Measurements from ENCODE around the gene TBCA. TPM values are rescaled to one million over a fixed set of nuclear protein-coding genes. Genes with fewer than 3 reads are reported as not detected.

The TBCA gene
- total RNA-seq, 4 donors from 2014 or later, result 44.7 to 178 (median 70.5) TPM

GRCh38 chr5:77669677-77670076 lies 106.5 kb downstream of the TBCA start:
- Histone ChIP-seq H3K9me3 (no peaks in the 10 kb centered on the region), H3K27me3 (no peaks in the 10 kb centered on the region), H3K36me3 (no peaks in the 10 kb centered on the region), H3K4me3 (no peak overlapping the region), H3K27ac (no peak overlapping the region), H3K4me1 (no peaks in the 10 kb centered on the region)
- TF ChIP-seq POLR2A (IDR thresholded peaks at IDR 0.05) (no peak), CTCF (IDR thresholded peaks at IDR 0.05) (no peak)
- DNase-seq, result no peak

GRCh38 chr5:77663090-77663863 lies 112.9 kb downstream of the TBCA start:
- DNase-seq, result no peak
- TF ChIP-seq POLR2A (IDR thresholded peaks at IDR 0.05) (no peak), CTCF (IDR thresholded peaks at IDR 0.05) (no peak)
- no peak overlapping the region for H3K27ac ChIP-seq
- no peaks in the 10 kb centered on the region for H3K27me3 ChIP-seq
- H3K9me3 ChIP-seq, result no peaks in the 10 kb centered on the region
- H3K36me3 ChIP-seq, result no peaks in the 10 kb centered on the region
- H3K4me3 ChIP-seq, result no peak overlapping the region
- H3K4me1 ChIP-seq, result no peaks in the 10 kb centered on the region

GRCh38 chr5:77662635-77663034 lies 113.5 kb downstream of the TBCA start:
- no peaks in the 10 kb centered on the region for H3K4me1 ChIP-seq
- no peaks in the 10 kb centered on the region for H3K27me3 ChIP-seq

GRCh38 chr5:77658662-77659061 lies 117.5 kb downstream of the TBCA start:
- no peak for TF ChIP-seq POLR2A (IDR thresholded peaks at IDR 0.05)
- TF ChIP-seq CTCF (IDR thresholded peaks at IDR 0.05), result no peak
- Histone ChIP-seq H3K9me3 (no peaks in the 10 kb centered on the region), H3K4me3 (no peak overlapping the region), H3K4me1 (no peaks in the 10 kb centered on the region), H3K27me3 (no peaks in the 10 kb centered on the region), H3K27ac (no peak overlapping the region), H3K36me3 (no peaks in the 10 kb centered on the region)
- no peak for DNase-seq

More at GRCh38 chr5:77662635-77663034, 113.5 kb downstream of the TBCA start:
- Histone ChIP-seq H3K4me3 (no peak overlapping the region), H3K27ac (no peak overlapping the region), H3K36me3 (no peaks in the 10 kb centered on the region), H3K9me3 (no peaks in the 10 kb centered on the region)
- DNase-seq, result no peak
- no peak for TF ChIP-seq POLR2A (IDR thresholded peaks at IDR 0.05)
- TF ChIP-seq CTCF (IDR thresholded peaks at IDR 0.05), result no peak

GRCh38 chr5:77651343-77651742 lies 124.8 kb downstream of the TBCA start:
- Histone ChIP-seq H3K4me1 (no peaks in the 10 kb centered on the region), H3K9me3 (no peaks in the 10 kb centered on the region), H3K27ac (no peak overlapping the region), H3K4me3 (no peak overlapping the region), H3K27me3 (no peaks in the 10 kb centered on the region), H3K36me3 (no peaks in the 10 kb centered on the region)
- DNase-seq, result no peak
- TF ChIP-seq CTCF (IDR thresholded peaks at IDR 0.05) (no peak), POLR2A (IDR thresholded peaks at IDR 0.05) (no peak)

Data from Peyer's patch (tissue), 4 donors.